ENCODE results near the gene P2RY6.

Gene P2RY6

GRCh38 chr11:73314117-73314961, 42.2 kb downstream of the P2RY6 start:
- Histone ChIP-seq H3K9ac (ENCODE audit: low read length) (no peak overlapping the region), H3K27me3 (ENCODE audit: control insufficient read depth, insufficient read depth, low read length) (no peaks in the 10 kb centered on the region), H3K4me1 (ENCODE audit: control insufficient read depth, insufficient read depth, low read length) (peaks cover 79% of the 10 kb centered on the region), H3K36me3 (ENCODE audit: control insufficient read depth, insufficient read depth, low read length) (no peaks in the 10 kb centered on the region), H3K4me3 (ENCODE audit: low read length) (peak overlapping the region; percentile 38), H3K27ac (ENCODE audit: low read depth, low read length) (peak overlapping the region; percentile 97)

GRCh38 chr11:73315293-73316020, 43.3 kb downstream of the P2RY6 start:
- peaks cover 84% of the 10 kb centered on the region for H3K4me1 ChIP-seq (ENCODE audit: control insufficient read depth, insufficient read depth, low read length)
- H3K36me3 ChIP-seq (ENCODE audit: control insufficient read depth, insufficient read depth, low read length), result no peaks in the 10 kb centered on the region
- peak overlapping the region; percentile 32 for H3K9ac ChIP-seq (ENCODE audit: low read length)
- H3K27ac ChIP-seq (ENCODE audit: low read depth, low read length), result peak overlapping the region; percentile 97
- H3K4me3 ChIP-seq (ENCODE audit: low read length), result peak overlapping the region; percentile 38
- no peaks in the 10 kb centered on the region for H3K27me3 ChIP-seq (ENCODE audit: control insufficient read depth, insufficient read depth, low read length)

- no peaks in the 10 kb centered on the region for H3K36me3 ChIP-seq (ENCODE audit: control insufficient read depth, insufficient read depth, low read length)
- H3K4me3 ChIP-seq (ENCODE audit: low read length), result peak overlapping the region; percentile 14
- H3K9ac ChIP-seq (ENCODE audit: low read length), result no peak overlapping the region
- H3K27me3 ChIP-seq (ENCODE audit: control insufficient read depth, insufficient read depth, low read length), result no peaks in the 10 kb centered on the region
- H3K27ac ChIP-seq (ENCODE audit: low read depth, low read length), result peak overlapping the region; percentile 97
- H3K4me1 ChIP-seq (ENCODE audit: control insufficient read depth, insufficient read depth, low read length), result peaks cover 84% of the 10 kb centered on the region
These were observed 44.3 kb downstream of the P2RY6 start for GRCh38 chr11:73316422-73316821.

- Histone ChIP-seq H3K9ac (ENCODE audit: low read length) (no peak overlapping the region), H3K27me3 (ENCODE audit: control insufficient read depth, insufficient read depth, low read length) (no peaks in the 10 kb centered on the region), H3K36me3 (ENCODE audit: control insufficient read depth, insufficient read depth, low read length) (no peaks in the 10 kb centered on the region), H3K4me1 (ENCODE audit: control insufficient read depth, insufficient read depth, low read length) (peaks cover 85% of the 10 kb centered on the region), H3K27ac (ENCODE audit: low read depth, low read length) (peak overlapping the region; percentile 97), H3K4me3 (ENCODE audit: low read length) (no peak overlapping the region)
These were observed 45.2 kb downstream of the P2RY6 start for GRCh38 chr11:73317373-73317772.

GRCh38 chr11:73317803-73318202, 45.7 kb downstream of the P2RY6 start:
- no peak overlapping the region for H3K4me3 ChIP-seq (ENCODE audit: low read length)

GRCh38 chr11:73318501-73319011, 46.4 kb downstream of the P2RY6 start:
- no peaks in the 10 kb centered on the region for H3K27me3 ChIP-seq (ENCODE audit: control insufficient read depth, insufficient read depth, low read length)
- no peak overlapping the region for H3K4me3 ChIP-seq (ENCODE audit: low read length)
- H3K9ac ChIP-seq (ENCODE audit: low read length), result no peak overlapping the region
- H3K4me1 ChIP-seq (ENCODE audit: control insufficient read depth, insufficient read depth, low read length), result peaks cover 89% of the 10 kb centered on the region
- peak overlapping the region; percentile 97 for H3K27ac ChIP-seq (ENCODE audit: low read depth, low read length)
- no peaks in the 10 kb centered on the region for H3K36me3 ChIP-seq (ENCODE audit: control insufficient read depth, insufficient read depth, low read length)

More at GRCh38 chr11:73317803-73318202, 45.7 kb downstream of the P2RY6 start:
- no peaks in the 10 kb centered on the region for H3K27me3 ChIP-seq (ENCODE audit: control insufficient read depth, insufficient read depth, low read length)
- peaks cover 85% of the 10 kb centered on the region for H3K4me1 ChIP-seq (ENCODE audit: control insufficient read depth, insufficient read depth, low read length)
- H3K36me3 ChIP-seq (ENCODE audit: control insufficient read depth, insufficient read depth, low read length), result no peaks in the 10 kb centered on the region
- no peak overlapping the region for H3K9ac ChIP-seq (ENCODE audit: low read length)
- H3K27ac ChIP-seq (ENCODE audit: low read depth, low read length), result peak overlapping the region; percentile 97

GRCh38 chr11:73320763-73321603, 48.8 kb downstream of the P2RY6 start:
- Histone ChIP-seq H3K36me3 (ENCODE audit: control insufficient read depth, insufficient read depth, low read length) (no peaks in the 10 kb centered on the region), H3K27ac (ENCODE audit: low read depth, low read length) (peak overlapping the region; percentile 79), H3K27me3 (ENCODE audit: control insufficient read depth, insufficient read depth, low read length) (no peaks in the 10 kb centered on the region), H3K4me1 (ENCODE audit: control insufficient read depth, insufficient read depth, low read length) (peaks cover 94% of the 10 kb centered on the region), H3K4me3 (ENCODE audit: low read length) (no peak overlapping the region), H3K9ac (ENCODE audit: low read length) (no peak overlapping the region)

GRCh38 chr11:73321604-73322381, 49.7 kb downstream of the P2RY6 start:
- Histone ChIP-seq H3K27me3 (ENCODE audit: control insufficient read depth, insufficient read depth, low read length) (no peaks in the 10 kb centered on the region), H3K9ac (ENCODE audit: low read length) (no peak overlapping the region), H3K4me3 (ENCODE audit: low read length) (no peak overlapping the region), H3K4me1 (ENCODE audit: control insufficient read depth, insufficient read depth, low read length) (peaks cover 93% of the 10 kb centered on the region), H3K36me3 (ENCODE audit: control insufficient read depth, insufficient read depth, low read length) (no peaks in the 10 kb centered on the region), H3K27ac (ENCODE audit: low read depth, low read length) (peak overlapping the region; percentile 79)

GRCh38 chr11:73322382-73323306, 50.5 kb downstream of the P2RY6 start:
- Histone ChIP-seq H3K4me3 (ENCODE audit: low read length) (no peak overlapping the region), H3K27ac (ENCODE audit: low read depth, low read length) (peak overlapping the region; percentile 79), H3K9ac (ENCODE audit: low read length) (no peak overlapping the region), H3K36me3 (ENCODE audit: control insufficient read depth, insufficient read depth, low read length) (no peaks in the 10 kb centered on the region), H3K27me3 (ENCODE audit: control insufficient read depth, insufficient read depth, low read length) (no peaks in the 10 kb centered on the region), H3K4me1 (ENCODE audit: control insufficient read depth, insufficient read depth, low read length) (peaks cover 94% of the 10 kb centered on the region)

- Histone ChIP-seq H3K4me1 (ENCODE audit: control insufficient read depth, insufficient read depth, low read length) (peaks cover 86% of the 10 kb centered on the region), H3K9ac (ENCODE audit: low read length) (no peak overlapping the region), H3K36me3 (ENCODE audit: control insufficient read depth, insufficient read depth, low read length) (no peaks in the 10 kb centered on the region), H3K27ac (ENCODE audit: low read depth, low read length) (peak overlapping the region; percentile 79), H3K4me3 (ENCODE audit: low read length) (peak overlapping the region; percentile 50), H3K27me3 (ENCODE audit: control insufficient read depth, insufficient read depth, low read length) (no peaks in the 10 kb centered on the region)
These were observed 51.3 kb downstream of the P2RY6 start for GRCh38 chr11:73323464-73323863.

- Histone ChIP-seq H3K27ac (ENCODE audit: low read depth, low read length) (peak overlapping the region; percentile 79), H3K9ac (ENCODE audit: low read length) (no peak overlapping the region), H3K4me1 (ENCODE audit: control insufficient read depth, insufficient read depth, low read length) (peaks cover 81% of the 10 kb centered on the region), H3K36me3 (ENCODE audit: control insufficient read depth, insufficient read depth, low read length) (no peaks in the 10 kb centered on the region), H3K4me3 (ENCODE audit: low read length) (no peak overlapping the region), H3K27me3 (ENCODE audit: control insufficient read depth, insufficient read depth, low read length) (no peaks in the 10 kb centered on the region)
These were observed 52.0 kb downstream of the P2RY6 start for GRCh38 chr11:73324116-73324515.
